ENCODE measurements around the gene APOM.

Gene APOM

DNA sequence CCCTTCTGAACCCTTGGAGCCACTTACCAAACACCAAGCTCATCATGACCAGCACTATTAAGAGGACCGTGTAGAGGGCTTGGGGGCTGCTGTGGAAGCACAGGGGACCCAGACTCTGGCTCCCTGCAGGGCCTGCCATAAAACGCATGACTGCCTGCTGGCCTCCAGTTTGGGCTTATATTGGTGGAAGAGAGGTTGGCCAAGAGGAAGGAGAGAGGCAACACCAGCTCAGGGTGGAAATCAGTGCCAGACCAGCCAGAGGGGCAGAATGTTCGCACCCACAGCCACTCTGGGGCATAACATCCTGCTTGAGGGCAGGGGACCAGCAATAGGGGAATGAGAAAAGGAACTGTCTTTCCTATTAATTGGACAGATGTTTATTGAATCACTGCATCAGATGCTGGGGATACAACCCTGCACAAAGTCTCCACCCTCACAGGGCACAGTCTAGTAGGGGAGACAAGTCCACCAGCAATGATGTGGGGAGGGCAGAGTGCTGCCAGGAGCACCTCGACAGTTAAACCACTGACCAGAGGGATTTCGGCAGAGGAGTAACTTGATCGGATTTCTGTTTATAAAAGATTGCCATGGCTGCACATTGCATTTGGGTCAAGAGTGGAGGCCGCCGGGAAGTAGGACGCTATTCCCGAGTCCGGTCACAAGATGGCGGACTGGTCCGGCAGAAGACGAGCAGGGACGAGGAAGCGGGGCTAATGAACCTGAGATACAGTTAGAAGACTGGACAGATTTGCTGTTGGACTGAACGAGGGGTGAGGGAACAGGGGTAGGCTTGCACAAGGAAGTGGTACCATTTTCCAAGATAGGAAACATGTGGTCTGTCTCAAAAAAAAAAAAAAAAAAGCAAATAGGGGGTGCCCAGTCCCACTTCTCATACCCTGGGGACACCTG is 24.8 kb downstream of the APOM start, which contains the start of gene LY6G5C:
TSS of gene LY6G5C (minus strand) at position 842 of the 909 bp plus-strand sequence. CDS start at position 148, 694 bp downstream.
- DNase-seq (ENCODE audit: low spot score) = peak; percentile 56

DNA sequence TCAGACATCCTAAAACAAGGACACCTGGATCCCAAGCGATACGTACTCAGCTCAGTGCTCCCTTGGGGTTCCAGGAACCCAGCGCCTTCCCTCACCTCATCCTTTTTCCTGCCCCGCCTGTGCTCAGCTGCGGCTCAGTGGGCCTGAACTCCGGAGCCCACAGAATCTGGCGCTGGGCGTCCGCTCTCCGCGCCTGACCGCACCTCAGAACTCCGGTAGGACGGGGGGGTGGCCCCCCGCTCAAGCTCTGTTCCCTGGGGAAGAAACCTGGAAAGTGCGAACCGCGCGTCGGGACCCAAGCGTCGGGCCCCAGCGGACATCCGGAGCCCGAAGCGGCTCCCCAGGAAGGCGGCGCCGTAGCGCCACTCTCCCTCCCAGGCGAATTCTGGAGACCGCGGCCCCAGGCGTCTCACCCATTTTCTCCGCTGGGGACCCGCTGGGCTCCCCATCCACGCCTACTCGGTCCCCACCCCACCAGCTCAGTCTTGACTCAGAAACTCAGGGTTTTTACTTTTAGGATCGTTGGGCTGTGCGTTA is 25.5 kb downstream of the APOM start:
- no peak for DNase-seq (ENCODE audit: low spot score)
- FAIRE-seq = no peak

More for the DNA sequence above, 24.8 kb downstream of the APOM start, which contains the start of gene LY6G5C:
- no peak for FAIRE-seq

DNA sequence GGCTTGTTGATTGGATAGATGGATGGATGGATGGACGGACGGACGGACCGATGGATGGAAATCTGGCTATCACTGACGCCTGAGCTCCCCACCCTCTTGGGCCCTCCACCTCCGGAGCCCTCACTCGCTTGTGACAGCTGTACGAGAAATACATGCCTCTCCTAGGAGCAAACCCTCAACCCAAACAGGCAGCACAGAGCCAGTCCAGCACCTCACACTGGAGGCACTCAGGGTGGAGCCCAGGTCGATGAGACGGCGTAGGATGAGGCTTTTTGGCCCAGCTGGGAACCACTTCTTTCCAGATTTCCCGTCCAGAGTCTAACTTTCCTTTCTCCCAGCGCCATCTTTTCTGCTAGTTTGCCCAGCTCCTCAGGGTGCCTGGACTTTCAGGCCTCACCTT is 27.9 kb downstream of the APOM start:
- no peak for FAIRE-seq
- DNase-seq (ENCODE audit: low spot score) = no peak

DNA sequence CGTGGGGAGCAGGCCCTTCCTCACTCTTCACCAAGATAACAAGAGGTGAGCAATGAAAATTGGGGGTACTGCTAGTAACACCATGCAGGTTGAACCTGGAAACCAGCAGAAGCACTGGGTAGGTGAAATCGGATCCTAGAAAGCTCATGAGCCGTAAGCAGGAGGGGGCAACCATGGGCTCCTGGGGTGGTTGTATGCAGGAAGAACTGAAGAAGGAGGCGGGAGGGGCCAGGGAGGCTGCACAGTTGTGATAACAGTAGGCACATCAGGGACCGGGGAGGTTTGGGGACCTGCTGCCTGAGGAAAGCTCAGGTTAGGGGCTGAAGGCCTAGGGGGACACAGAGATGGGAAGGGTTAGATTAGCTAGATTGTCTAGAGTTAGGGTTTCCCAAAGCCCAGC is 30.8 kb downstream of the APOM start:
- FAIRE-seq (no peak), DNase-seq (ENCODE audit: low spot score) (no peak)

DNA sequence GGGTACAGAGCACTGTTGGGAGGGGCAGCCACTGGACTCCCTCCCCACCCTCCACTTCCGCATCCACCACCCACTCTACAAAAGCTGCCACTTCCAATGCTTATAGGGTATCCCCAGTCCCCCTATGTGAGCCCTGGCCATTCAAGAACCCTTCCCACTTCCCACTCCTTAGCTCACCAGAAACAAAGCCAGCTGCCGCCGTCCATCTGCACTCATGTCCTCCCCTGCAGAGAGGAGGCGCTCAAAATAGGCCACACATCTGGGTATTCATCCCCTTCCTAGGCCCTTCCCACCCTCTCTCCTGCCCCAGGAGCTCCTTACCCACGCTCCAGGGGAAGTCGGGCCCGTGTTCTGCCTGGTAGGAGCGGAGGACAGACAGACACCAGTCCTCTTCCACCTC is 31.6 kb downstream of the APOM start:
- FAIRE-seq (no peak), DNase-seq (ENCODE audit: low spot score) (no peak)

DNA sequence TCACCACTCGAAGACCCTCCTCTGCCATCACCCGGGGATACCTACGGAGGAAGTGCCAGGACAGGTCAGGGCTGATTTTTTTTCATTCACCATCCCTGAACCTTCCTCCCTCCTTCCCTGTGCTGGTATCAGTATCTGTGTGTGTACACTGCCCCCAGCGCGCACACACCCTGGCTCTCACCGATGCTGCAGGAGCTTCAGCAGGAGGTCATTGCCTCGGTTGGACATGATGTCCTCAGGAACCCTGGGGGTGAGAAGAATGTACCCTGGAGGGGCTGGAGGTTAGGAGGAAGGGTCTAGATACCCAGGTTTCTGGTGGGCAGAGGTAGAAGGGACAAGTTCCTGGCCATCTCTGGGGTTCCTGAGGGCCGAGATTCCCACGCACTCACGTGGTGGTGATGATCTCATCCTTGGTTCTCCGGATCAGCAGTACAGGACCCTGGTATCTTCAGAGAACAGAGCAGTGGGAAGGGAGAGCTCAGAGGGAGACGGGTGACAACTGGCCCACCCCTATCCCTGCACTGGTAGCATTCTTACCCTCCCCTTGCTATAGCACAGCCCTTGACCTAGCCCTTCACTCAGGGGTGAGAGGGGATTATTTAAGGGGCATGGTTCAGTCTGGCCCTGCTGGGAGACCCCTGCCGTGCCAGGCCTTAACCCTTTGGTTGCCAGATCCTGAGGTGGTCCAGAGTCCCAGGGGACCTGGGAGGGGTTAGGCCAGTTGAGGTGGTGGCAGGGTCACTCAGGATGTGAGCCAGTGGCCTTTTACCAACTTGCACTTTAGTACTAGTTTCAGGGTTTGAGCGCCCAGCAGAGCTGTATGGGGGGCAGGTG is 32.4 kb downstream of the APOM start:
- FAIRE-seq = no peak
- DNase-seq (ENCODE audit: low spot score) = no peak

DNA sequence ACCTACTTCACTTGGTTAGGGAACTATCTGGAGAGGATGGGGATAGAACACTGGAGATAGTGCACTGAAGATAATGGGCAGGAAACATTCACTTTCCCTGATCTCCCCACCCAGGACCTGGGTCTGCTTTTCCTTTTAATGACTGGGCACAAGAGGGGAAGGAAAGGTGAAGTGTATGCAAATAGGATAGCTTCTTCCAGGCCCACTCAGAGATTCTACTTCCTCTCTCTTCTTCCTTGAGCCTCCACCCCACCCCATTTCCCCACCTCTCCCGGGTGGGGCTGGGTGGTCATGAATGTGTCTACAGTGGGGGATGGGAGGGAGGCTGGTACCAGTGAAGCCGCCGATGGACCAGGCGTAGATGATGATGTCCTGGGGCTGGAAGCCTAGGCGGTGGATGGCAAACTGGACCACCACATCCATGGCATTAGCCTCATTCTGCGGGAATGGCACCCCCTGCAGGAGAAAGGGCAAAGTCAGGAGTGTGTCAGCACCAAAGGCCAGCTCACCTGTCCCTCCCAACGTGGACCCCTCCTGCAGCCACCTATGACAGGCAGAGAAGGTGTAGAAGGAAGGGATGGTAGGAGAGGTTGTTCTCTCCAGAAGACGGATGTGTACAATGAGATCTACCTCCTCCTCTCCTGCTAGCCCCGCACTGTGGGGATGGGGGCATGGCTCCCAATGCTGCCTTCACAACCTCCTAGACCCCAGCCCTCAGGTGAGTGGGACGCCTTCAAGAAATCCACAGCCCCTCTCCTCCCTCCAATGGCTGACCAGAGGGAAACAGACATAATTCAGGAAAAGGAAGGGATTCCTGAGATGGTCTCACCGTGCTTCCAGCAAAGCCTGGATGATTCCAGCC is 33.8 kb downstream of the APOM start:
- no peak for DNase-seq (ENCODE audit: low spot score)
- peak; percentile 46 for FAIRE-seq

DNA sequence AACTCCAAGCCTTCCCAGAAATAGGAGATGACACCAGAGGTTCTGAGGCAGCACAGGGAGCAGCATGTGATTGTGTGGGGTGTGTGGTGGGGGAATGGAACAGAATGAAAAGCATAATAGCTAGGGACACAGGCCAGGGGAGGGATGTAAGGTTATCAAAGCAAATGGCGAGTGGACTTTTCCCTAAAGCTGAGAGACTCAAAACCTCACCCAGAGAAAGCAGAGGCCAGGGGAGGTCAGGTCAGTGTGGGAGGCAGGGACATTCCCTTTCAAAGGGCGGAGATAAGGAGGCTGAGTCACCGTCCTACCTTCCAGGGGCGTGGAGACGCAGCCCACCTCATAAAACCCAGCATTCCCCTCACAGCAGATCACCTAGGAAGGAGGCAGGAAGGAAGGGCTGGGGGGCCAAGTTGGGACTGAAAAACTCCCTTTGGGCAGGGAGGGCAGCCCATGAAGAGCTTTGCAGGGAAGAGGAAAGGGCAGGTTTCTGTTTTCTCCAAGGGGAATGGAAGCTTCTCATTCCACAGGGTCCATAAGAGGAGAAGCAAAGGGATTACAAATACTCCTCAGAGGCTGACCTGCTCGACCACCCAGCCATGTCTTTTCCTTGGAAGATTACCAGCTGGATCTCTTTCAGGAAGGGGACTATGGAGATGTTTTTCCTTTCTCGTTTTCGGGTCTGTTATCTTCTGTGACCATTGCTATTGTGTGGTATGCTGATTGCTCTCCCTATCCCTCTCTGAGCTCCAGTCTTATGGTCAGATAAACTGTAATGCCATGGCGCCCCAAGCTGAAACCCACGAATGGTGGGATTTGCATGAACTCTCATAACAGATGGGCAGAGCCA is 34.8 kb downstream of the APOM start:
- no peak for DNase-seq (ENCODE audit: low spot score)
- FAIRE-seq = no peak

DNA sequence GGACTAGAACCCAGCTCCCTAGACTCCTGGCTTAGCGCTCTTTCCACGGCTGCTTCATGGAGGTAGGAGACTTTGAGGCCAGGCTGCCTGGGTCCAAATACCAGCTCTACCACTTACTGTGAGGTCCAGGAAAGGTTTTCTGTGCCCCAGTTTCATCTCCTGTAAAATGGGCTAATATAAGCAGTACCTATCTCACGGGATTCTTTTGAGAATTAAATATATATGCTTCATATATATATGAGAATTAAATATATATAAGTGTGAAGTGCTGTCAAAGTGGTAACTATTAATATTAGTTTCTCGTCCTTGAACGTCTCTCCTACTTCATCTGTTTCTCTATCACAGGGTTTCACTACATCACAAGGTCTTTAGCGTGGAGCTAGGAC is 35.4 kb downstream of the APOM start:
- no peak for DNase-seq (ENCODE audit: low spot score)
- no peak for FAIRE-seq

DNA sequence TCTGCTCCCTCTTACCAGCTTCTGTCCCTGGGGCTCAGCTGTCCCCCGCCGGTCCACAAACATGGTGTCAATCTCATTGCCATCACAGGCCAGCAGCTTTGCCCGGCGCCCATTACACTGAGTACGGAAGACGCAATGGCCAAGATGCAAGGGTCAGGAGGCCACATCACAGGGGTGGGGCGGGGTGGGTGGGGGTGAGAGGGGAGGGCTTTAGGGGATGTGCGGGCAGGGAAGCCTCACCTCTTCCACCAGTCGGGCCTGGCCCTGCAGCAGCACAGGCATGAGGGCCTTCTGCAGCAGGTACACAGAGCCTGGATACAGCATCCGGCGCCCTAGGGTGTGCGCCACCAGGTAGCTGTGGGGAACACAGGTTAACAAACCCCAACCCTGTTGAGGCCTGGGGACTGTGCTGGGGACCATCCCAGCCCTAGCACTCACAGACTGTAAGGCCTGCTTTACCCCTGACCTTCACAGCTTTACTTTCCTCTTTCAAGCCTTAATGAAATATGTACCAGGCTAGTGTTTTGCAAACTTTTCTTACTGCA is 35.9 kb downstream of the APOM start:
- DNase-seq (ENCODE audit: low spot score) (no peak), FAIRE-seq (no peak)

DNA sequence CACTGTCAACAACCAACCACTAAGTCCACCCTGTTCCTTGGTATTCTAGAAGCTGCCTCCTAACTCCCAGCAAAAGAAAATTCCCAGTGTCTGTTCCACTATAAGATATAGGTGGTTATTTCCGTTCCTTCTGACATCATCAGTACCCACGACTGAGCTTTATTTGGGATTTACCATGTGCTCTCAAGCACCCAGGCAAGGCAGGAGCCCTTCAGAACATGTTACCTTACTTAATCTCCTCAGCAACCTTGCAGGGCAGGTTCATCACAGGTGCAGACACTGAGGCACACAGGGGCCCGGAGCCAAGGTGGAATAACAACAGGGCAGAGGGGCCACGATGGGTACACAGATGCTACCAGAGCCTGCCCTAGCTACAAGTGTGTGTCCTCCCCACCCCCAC is 36.7 kb downstream of the APOM start:
- no peak for DNase-seq (ENCODE audit: low spot score)

DNA sequence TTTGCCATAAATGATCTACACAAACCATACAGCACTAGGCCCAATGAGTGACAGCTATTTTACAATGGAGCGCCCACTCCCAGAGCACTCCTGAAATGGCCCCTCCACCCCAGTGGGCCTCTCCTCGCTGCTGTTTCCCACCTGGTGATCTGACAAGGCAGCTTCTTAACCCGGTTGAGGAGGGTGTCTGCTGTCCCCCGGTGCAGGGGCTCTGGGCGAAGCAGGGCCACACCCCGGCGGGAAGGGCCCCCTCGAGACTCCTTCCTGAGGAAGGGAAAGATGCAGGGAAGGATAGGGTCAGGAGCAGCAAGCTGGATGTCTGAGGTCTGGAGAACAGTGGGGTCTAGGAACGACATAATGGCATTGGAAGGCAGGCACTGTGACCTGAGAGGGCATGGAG is 37.2 kb downstream of the APOM start:
- no peak for FAIRE-seq
- no peak for DNase-seq (ENCODE audit: low spot score)

More for the DNA sequence above, 36.7 kb downstream of the APOM start:
- no peak for FAIRE-seq

DNA sequence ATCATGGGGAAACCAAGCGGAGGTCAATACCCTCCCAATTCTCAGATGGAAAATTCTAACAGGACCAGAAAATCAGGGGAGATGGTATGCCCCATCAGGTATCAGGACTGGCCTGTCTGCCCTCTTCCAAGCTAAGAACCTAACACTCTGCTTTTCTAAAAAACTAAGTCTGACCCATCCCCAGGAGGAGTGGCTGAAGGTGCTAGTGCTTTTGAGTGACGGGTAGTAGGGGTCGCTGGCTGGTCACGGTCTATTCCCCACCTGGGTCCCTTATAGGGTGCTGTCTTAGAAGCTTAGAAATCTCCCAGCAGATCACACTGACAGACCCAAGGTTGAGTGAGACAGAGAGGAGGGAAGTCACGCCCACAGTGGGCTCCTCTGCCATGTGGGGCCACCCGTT is 37.8 kb downstream of the APOM start:
- DNase-seq (ENCODE audit: low spot score) (no peak), FAIRE-seq (no peak)

DNA sequence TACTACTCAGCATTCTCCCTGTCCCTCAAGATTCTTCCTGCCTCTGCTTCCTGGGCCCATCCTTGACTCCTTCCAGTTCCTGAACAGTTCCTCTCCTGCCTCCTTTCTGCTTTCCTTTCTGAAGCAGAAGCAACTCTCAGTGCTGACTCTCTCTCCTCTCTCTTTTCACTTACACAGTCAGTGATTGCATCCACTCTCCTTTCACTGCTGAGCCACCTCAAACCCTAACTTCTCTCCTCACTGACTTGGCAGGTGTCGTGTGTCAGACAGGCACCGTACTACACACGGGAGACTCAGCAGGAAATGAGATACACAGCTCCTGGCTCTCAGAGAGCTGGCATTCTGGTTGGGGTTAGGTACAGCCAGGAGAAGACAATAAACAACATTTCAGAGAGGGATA is 41.9 kb downstream of the APOM start:
- FAIRE-seq (no peak), DNase-seq (ENCODE audit: low spot score) (no peak)

DNA sequence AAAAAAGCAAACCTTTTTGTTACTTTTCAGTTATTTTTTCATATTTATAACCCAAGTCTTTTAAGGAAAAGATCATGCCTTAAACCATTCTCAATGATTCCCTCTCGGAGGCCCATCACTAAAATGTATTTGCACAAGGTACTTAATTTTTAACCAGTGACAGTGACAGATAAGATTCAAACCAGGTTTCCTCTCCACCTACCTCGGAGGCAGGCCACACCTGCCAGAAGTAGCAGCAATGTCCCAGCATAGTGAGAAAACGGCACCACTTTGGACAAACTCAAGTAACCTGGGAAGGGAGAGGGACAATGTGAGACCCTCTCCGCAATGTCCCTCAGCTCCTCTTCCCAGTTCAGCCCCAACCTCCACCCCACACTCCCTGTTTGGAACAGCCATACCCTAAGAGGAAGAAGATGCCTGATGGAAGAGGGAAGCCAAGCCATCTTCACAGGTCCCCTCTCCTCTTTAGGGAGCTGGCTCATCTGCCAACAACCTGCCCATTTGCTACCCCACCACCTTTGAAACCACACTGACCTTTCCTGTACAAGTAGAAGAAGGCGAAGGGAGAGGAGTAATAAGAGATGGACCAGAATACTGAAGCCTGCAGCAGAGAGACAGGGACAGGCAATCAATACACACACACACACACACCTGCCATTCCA is 45.2 kb downstream of the APOM start:
- FAIRE-seq = no peak
- DNase-seq (ENCODE audit: low spot score) = no peak

DNA sequence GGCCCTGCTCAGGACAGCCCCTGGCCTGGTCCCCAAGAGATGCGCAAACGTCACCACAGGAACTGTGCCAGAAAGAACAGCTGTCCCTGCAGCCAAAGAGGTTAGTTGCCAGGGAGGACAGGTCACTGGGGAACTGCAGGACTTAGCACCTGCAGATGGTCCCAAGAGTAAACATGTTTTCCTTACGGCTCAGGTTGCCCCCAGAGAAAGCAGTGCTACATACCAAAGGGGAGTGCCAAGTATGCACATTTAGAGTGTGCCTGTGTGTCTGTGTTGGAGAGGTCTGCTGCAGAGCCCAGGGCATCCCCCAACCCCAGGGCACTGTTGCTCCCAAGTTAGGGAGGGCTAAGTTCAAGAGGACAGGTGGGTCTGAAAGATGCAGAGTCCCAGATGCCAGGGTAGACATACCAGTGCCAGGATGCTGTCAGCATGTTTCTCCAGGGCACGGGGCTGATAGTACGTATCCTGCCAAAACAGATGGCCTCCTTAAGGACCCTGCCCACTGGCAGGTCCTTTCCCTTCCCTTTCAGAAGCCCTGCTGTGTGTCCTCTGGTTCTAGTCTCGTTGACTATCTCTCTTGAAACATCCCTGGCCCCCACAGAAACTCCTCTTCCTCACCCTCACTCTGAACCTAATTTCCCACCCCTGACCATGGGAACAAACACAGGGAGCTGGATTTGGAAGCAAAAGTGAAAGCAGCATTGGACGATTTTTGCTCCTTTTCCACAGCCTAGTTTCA is 46.1 kb downstream of the APOM start:
- no peak for FAIRE-seq
- DNase-seq (ENCODE audit: low spot score) = no peak

DNA sequence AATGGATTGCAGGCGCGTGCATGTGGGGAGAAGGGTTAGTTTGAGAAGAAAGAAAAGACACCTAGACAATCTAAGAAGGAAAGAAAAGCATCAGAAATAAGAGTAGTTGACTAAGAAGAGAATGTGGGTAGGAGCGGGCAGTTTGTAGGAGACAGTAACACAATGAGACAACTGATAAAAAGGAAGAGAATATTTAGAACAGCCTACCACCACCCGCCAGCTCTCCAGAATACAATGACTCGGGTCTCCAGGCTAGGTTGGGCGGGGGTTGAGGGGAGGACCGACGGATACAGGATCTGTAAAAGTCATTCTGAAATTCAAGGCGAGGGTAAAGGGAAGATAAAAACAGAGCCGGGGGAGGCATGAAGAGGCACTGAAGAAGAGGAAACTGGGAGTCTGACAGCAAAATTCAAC is 46.7 kb downstream of the APOM start:
- FAIRE-seq (no peak), DNase-seq (ENCODE audit: low spot score) (peak; percentile 26)

Measured in urothelium cell line (cell line).